Endodermal cell (in vitro differentiated cells): ENCODE results near the gene FOXD4. TPM values are rescaled to one million over a fixed set of nuclear protein-coding genes. Genes with fewer than 3 reads are reported as not detected.
A peak's percentile ranks its signal among the peaks of the same experiment; 100 is the strongest.
"Not testable (repeated sequence)": the region's sequence is repeated elsewhere in the genome, so short reads cannot be mapped to it uniquely, and the experiment has no call there.

Experiments used
- DNase-seq: peaks from one replicate; pipeline ENCODE4 v3.0.0-alpha.2; 2017
- H3K27ac ChIP-seq: 2 replicates; pipeline ENCODE4 v1.5.1; 2013; ENCODE audit warnings: mild to moderate bottlenecking, low read depth, low read length, moderate library complexity
- H3K27me3 ChIP-seq: 2 replicates; pipeline ENCODE4 v1.6.1; 2013; ENCODE audit warnings: mild to moderate bottlenecking, low read length, moderate library complexity; ENCODE audit not compliant: insufficient read depth, control insufficient read depth, poor library complexity, severe bottlenecking
- H3K36me3 ChIP-seq: 2 replicates; pipeline ENCODE4 v1.7.0; 2013; ENCODE audit warnings: mild to moderate bottlenecking, low read length, moderate library complexity; ENCODE audit not compliant: control insufficient read depth, insufficient read depth
- H3K4me1 ChIP-seq: one replicate; pipeline ENCODE4 v1.7.0; 2013; ENCODE audit warnings: low read length; ENCODE audit not compliant: control insufficient read depth, insufficient read depth
- H3K4me3 ChIP-seq: 2 replicates; pipeline ENCODE4 v1.5.1; 2013; ENCODE audit warnings: mild to moderate bottlenecking, low read length, moderate library complexity
- H3K9ac ChIP-seq: 2 replicates; pipeline ENCODE4 v1.6.1; 2013; ENCODE audit warnings: mild to moderate bottlenecking, low read length, moderate library complexity; ENCODE audit not compliant: poor library complexity, severe bottlenecking; ENCODE audit errors: extremely low read depth
- H3K9me3 ChIP-seq: 2 replicates; pipeline ENCODE4 v1.6.1; 2013; ENCODE audit warnings: mild to moderate bottlenecking, low read length, moderate library complexity; ENCODE audit not compliant: control insufficient read depth
- H3K27ac Mint-ChIP-seq: 2 replicates; pipeline ENCODE4 v1.8.0; 2020; ENCODE audit warnings: mixed read lengths
- H3K27me3 Mint-ChIP-seq: 2 replicates; pipeline ENCODE4 v1.8.0; 2021; ENCODE audit warnings: mild to moderate bottlenecking, mixed read lengths; ENCODE audit not compliant: insufficient read depth
- H3K36me3 Mint-ChIP-seq: 2 replicates; pipeline ENCODE4 v1.8.0; 2020; ENCODE audit warnings: low read depth, mixed read lengths
- H3K4me1 Mint-ChIP-seq: 2 replicates; pipeline ENCODE4 v1.8.0; 2020; ENCODE audit warnings: mixed read lengths
- H3K4me3 Mint-ChIP-seq: 2 replicates; pipeline ENCODE4 v1.8.0; 2020; ENCODE audit warnings: mild to moderate bottlenecking, moderate library complexity, mixed read lengths
- H3K9me3 Mint-ChIP-seq: 2 replicates; pipeline ENCODE4 v1.8.0; 2020; ENCODE audit warnings: mild to moderate bottlenecking, mixed read lengths
- WGBS, 2 experiments: methylation state at CpG; one replicate each; pipeline versions ENCODE4 v1.1.5 to v1.1.7; 2013; ENCODE audit warnings: missing lambda C conversion rate in 2 of 2, mixed read lengths in 1 of 2; ENCODE audit not compliant: insufficient coverage in 1 of 2, insufficient read length in 1 of 2; 5-methylcytosine and 5-hydroxymethylcytosine counted together
- total RNA-seq, 2 donors: library from RNA; stranded (reverse); fragmentation: NEBNext Ultra II Directional in 1 of 2; extraction: Animal tissue kit (Norgen Biotek cat#: 25700) in 1 of 2; gene quantifications; 2 replicates in 1 of 2; 3 replicates in 1 of 2; pipeline ENCODE4 v1.2.1, GENCODE V29; 2021
- TF ChIP-seq, protein P1 (sequence below): fragments of 200-600 bp; sonication (generic); conservative IDR thresholded peaks from 2 replicates; pipeline ENCODE4 v1.5.0; 2021; ENCODE audit warnings: antibody characterized with exemption, mild to moderate bottlenecking

The FOXD4 gene
- total RNA-seq, 2 donors from 2014 or later = 0.26 TPM; not detected in 1

DNA sequence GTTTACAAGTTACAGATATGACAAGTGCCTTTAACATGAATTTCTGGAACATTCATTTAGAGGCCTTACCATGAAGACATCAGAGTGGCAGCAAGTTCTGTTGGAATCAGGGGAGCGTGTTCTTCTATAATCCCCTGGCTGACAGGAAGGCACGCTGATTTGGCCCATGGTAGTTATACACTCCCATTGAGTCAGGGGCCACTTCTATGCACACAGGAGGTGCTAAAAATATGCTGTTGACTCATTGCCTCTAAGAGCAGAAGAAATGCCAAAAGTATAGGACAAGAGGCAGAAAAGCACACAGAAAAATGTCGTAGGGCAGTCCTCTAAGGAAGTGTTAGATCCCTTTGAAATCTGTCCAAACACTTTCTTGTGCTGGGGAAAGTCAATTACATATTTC is 39.9 kb downstream of the FOXD4 start:
- WGBS, 2 experiments = 92% methylated on average over 3 of the region's 3 CpGs; no CpG with 5 or more reads in 1 of the 2 experiments
- H3K27ac ChIP-seq, H3K4me3 ChIP-seq, DNase-seq, H3K4me1 Mint-ChIP-seq, H3K9ac ChIP-seq, H3K4me1 ChIP-seq, H3K36me3 Mint-ChIP-seq, H3K4me3 Mint-ChIP-seq, H3K9me3 ChIP-seq, H3K27ac Mint-ChIP-seq, H3K36me3 ChIP-seq, H3K9me3 Mint-ChIP-seq: not testable (repeated sequence)
- H3K27me3 Mint-ChIP-seq = peaks cover 35% of the 10 kb centered on the region
- peaks cover 30% of the 10 kb centered on the region for H3K27me3 ChIP-seq

DNA sequence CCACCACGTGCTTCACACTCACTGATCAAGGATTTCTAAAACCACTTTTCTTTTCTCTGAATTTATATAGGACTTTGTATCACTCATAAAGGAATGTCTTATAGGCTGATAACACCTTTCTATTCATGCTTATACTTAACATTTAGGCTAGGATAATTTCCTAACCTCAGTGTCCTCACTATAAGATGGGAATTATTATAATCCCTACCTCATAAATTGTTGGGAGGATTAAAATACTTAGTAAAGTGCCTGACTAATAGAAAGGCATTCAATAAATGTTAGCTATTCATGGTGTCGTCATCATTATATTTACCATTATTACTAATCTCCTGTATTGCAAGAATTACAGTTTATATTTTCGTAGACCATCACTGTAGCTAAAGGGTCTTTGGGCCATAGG is 41.8 kb downstream of the FOXD4 start:
- H3K27ac Mint-ChIP-seq, H3K9me3 Mint-ChIP-seq, H3K9ac ChIP-seq, H3K27ac ChIP-seq, H3K4me1 ChIP-seq, H3K9me3 ChIP-seq, H3K4me3 ChIP-seq, H3K36me3 Mint-ChIP-seq, DNase-seq, H3K4me1 Mint-ChIP-seq, H3K36me3 ChIP-seq, H3K4me3 Mint-ChIP-seq: not testable (repeated sequence)
- WGBS, 2 experiments = no CpG with 5 or more reads among the region's 3 CpGs
- peaks cover 41% of the 10 kb centered on the region for H3K27me3 ChIP-seq
- peaks cover 42% of the 10 kb centered on the region for H3K27me3 Mint-ChIP-seq

DNA sequence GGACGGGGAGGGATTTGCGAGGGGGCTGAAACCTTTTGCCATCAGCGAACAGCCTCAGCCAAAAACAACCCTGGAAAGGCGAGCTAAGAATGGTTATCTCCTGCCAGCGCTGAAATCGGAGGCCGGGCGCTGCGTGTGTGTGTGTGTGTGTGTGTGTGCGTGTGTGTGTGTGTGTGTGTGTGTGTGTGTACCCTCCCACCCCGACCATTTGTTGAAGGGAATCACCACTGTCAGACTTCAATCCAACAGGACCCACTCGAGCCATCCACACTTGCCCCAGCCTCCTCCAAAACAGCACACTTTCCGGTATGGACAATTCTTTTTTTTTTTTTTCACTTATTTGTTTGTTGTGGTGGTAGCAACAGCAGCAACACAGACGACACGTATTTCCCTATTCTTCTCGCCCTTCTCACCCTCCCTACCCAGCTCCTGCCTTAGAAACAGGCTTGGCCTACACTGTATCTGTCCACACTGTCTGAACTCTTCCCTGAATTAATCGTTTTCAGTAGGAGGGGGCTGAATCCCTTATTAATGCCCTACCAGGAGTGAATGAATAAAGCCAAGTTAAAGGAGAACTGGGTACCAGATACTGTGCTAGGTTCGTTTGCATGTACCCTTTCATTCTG is 44.2 kb downstream of the FOXD4 start:
- not testable (repeated sequence) for H3K27ac ChIP-seq, H3K9me3 Mint-ChIP-seq, H3K4me1 Mint-ChIP-seq, H3K9ac ChIP-seq, H3K4me1 ChIP-seq, H3K36me3 Mint-ChIP-seq, H3K27ac Mint-ChIP-seq, H3K9me3 ChIP-seq, H3K36me3 ChIP-seq
- DNase-seq = peak; percentile 6
- 15 to 40% methylated on average over 1 to 5 of the region's 18 CpGs for WGBS, 2 experiments
- Histone ChIP-seq H3K4me3 (peak overlapping the region; percentile 53), H3K27me3 (peaks cover 38% of the 10 kb centered on the region)
- peak overlapping the region; percentile 56 for H3K4me3 Mint-ChIP-seq
- peaks cover 38% of the 10 kb centered on the region for H3K27me3 Mint-ChIP-seq

DNA sequence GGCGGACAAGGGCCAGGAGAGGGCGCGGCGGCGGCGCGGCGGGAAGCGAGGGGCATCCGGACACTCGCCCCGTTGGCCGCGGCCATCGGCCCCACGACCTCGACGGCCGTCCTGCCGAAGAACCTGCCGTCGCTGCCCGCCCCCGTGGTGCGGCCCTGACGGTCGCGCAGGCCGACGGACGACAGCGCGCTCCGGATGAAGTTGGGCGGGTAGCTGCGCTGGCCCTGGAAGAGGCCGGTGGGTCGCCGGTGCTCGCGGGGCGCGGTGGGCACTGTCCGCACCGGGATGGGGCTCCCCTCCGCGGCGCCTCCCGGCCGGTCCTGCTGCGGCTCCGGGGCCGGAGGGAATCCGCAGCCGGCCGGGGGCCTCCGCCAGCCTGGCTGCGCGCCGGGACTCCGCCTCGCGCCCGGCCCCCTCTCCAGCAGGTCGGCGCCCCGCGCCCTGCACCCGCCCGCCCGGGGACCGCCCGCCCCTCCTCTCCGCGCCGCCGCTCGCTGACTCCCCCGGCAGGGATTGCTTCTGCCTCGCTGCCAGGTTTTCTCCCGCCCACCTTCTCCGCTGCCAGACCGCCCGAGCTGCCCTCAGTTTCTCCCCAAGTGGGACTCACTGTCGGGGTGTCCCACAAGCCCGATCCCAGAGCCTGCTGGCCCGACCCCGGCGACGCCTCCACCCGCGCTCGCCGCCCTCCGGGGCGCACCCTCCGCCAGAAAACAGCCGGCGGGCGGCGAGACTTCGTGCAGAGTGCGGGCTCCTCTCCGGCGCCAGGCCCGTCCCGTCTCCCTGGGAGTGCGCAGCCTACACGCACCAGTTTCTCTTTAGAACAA is 44.9 kb downstream of the FOXD4 start:
- not testable (repeated sequence) for H3K27ac ChIP-seq, H3K27ac Mint-ChIP-seq, H3K4me1 ChIP-seq, H3K36me3 Mint-ChIP-seq, H3K9me3 ChIP-seq, H3K9me3 Mint-ChIP-seq, H3K36me3 ChIP-seq, H3K4me1 Mint-ChIP-seq, H3K9ac ChIP-seq
- TF ChIP-seq, protein P1, sequence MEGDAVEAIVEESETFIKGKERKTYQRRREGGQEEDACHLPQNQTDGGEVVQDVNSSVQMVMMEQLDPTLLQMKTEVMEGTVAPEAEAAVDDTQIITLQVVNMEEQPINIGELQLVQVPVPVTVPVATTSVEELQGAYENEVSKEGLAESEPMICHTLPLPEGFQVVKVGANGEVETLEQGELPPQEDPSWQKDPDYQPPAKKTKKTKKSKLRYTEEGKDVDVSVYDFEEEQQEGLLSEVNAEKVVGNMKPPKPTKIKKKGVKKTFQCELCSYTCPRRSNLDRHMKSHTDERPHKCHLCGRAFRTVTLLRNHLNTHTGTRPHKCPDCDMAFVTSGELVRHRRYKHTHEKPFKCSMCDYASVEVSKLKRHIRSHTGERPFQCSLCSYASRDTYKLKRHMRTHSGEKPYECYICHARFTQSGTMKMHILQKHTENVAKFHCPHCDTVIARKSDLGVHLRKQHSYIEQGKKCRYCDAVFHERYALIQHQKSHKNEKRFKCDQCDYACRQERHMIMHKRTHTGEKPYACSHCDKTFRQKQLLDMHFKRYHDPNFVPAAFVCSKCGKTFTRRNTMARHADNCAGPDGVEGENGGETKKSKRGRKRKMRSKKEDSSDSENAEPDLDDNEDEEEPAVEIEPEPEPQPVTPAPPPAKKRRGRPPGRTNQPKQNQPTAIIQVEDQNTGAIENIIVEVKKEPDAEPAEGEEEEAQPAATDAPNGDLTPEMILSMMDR = peak; percentile 10
- Mint-ChIP-seq H3K4me3 (peak overlapping the region; percentile 56), H3K27me3 (peaks cover 38% of the 10 kb centered on the region)
- peak overlapping the region; percentile 53 for H3K4me3 ChIP-seq
- peaks cover 38% of the 10 kb centered on the region for H3K27me3 ChIP-seq
- 0 to 1% methylated on average over 6 to 109 of the region's 109 CpGs for WGBS, 2 experiments
- DNase-seq = peak; percentile 75

Other genes with a start within 250 kb of the FOXD4 start
- gene WASHC1, start 89.0 kb downstream of the FOXD4 start, total RNA-seq = 10 to 100 TPM; 21.4 to 23.4 TPM
- 10 to 100 TPM; 45.7 to 68.5 TPM for gene ZNG1A, start 60.6 kb upstream of the FOXD4 start, total RNA-seq
- gene DOCK8, start 96.4 kb upstream of the FOXD4 start, total RNA-seq = 10 to 100 TPM; 26.9 to 28.1 TPM